HepG2 (cell line): ENCODE results near the gene THOC6. TPM values are rescaled to one million over a fixed set of nuclear protein-coding genes. Genes with fewer than 3 reads are reported as not detected.

Experiments used
- CEBPB ChIP-seq: IDR thresholded peaks from 2 replicates; pipeline ENCODE4 v1.6.1; 2011; ENCODE audit warnings: low read depth, low read length, improper control_type of control experiment, borderline replicate concordance
- ELF3 ChIP-seq: IDR thresholded peaks from 2 replicates; pipeline ENCODE4 v1.6.1; 2016; ENCODE audit warnings: missing genetic modification reagents, missing compliant biosample characterization
- ELK4 ChIP-seq: sonication (generic); formaldehyde crosslinking; IDR thresholded peaks from 2 replicates; pipeline ENCODE4 v1.9.0; 2021; ENCODE audit warnings: missing genetic modification reagents, borderline replicate concordance
- FOSL2 ChIP-seq: sonication (generic); formaldehyde crosslinking; IDR thresholded peaks from 2 replicates; pipeline ENCODE4 v1.4.0; 2020; ENCODE audit warnings: missing genetic modification reagents
- FOXK1 ChIP-seq: sonication (generic); formaldehyde crosslinking; IDR thresholded peaks from 2 replicates; pipeline ENCODE4 v1.4.0; 2020; ENCODE audit warnings: low read depth, missing genetic modification reagents, borderline replicate concordance
- GPBP1L1 ChIP-seq: sonication (generic); formaldehyde crosslinking; IDR thresholded peaks from 2 replicates; pipeline ENCODE4 v1.5.0; 2020; ENCODE audit warnings: mild to moderate bottlenecking, missing genetic modification reagents
- IKZF4 ChIP-seq: sonication (generic); formaldehyde crosslinking; IDR thresholded peaks from 2 replicates; pipeline ENCODE4 v1.5.1; 2020; ENCODE audit warnings: borderline replicate concordance, mild to moderate bottlenecking, low read depth, missing genetic modification reagents; ENCODE audit errors: not compliant biosample characterization
- NFE2 ChIP-seq: sonication (generic); formaldehyde crosslinking; IDR thresholded peaks from 2 replicates; pipeline ENCODE4 v1.4.0; 2020; ENCODE audit warnings: missing genetic modification reagents
- NR2C2 ChIP-seq: sonication (generic); formaldehyde crosslinking; IDR thresholded peaks from 2 replicates; pipeline ENCODE4 v1.4.0; 2020; ENCODE audit warnings: missing genetic modification reagents, mild to moderate bottlenecking, moderate library complexity, borderline replicate concordance
- POGZ ChIP-seq: sonication (generic); formaldehyde crosslinking; IDR thresholded peaks from 2 replicates; pipeline ENCODE4 v1.4.0; 2020; ENCODE audit warnings: mild to moderate bottlenecking, missing genetic modification reagents
- SKI ChIP-seq: fragments of 450-650 bp; IDR thresholded peaks from one replicate; pipeline ENCODE4 v1.6.1; 2018; ENCODE audit warnings: mild to moderate bottlenecking; ENCODE audit not compliant: partially characterized antibody
- SMARCC2 ChIP-seq: fragments of 450-650 bp; IDR thresholded peaks from 2 replicates; pipeline ENCODE4 v1.6.1; 2017; ENCODE audit warnings: antibody characterized with exemption, mild to moderate bottlenecking
- SMARCE1 ChIP-seq: fragments of 450-650 bp; IDR thresholded peaks from 2 replicates; pipeline ENCODE4 v1.6.1; 2017; ENCODE audit warnings: borderline replicate concordance
- TARDBP ChIP-seq: sonication (generic); formaldehyde crosslinking; IDR thresholded peaks from 2 replicates; pipeline ENCODE4 v1.8.0; 2022; ENCODE audit warnings: mild to moderate bottlenecking, missing genetic modification reagents
- THYN1 ChIP-seq: sonication (generic); formaldehyde crosslinking; IDR thresholded peaks from 2 replicates; pipeline ENCODE4 v1.8.1; 2023; ENCODE audit warnings: low read depth, mild to moderate bottlenecking, moderate library complexity, missing genetic modification reagents, borderline replicate concordance
- UBTF ChIP-seq: sonication (generic); formaldehyde crosslinking; IDR thresholded peaks from 2 replicates; pipeline ENCODE4 v1.4.0; 2020; ENCODE audit warnings: mild to moderate bottlenecking, missing genetic modification reagents
- ZBTB34 ChIP-seq: sonication (generic); formaldehyde crosslinking; IDR thresholded peaks from 2 replicates; pipeline ENCODE4 v1.8.0; 2022; ENCODE audit warnings: mild to moderate bottlenecking, missing genetic modification reagents
- ZBTB43 ChIP-seq: sonication (generic); formaldehyde crosslinking; conservative IDR thresholded peaks from 2 replicates; pipeline ENCODE4 v1.4.0; 2020; ENCODE audit warnings: missing genetic modification reagents
- ZMYM3 ChIP-seq: sonication (generic); formaldehyde crosslinking; IDR thresholded peaks from 2 replicates; pipeline ENCODE4 v1.5.1; 2020; ENCODE audit warnings: mild to moderate bottlenecking, missing genetic modification reagents
- ZNF251 ChIP-seq: sonication (generic); formaldehyde crosslinking; IDR thresholded peaks from 2 replicates; pipeline ENCODE4 v1.9.0; 2021; ENCODE audit warnings: mild to moderate bottlenecking, missing genetic modification reagents
- ZNF3 ChIP-seq: IDR thresholded peaks from 2 replicates; pipeline ENCODE4 v1.7.0; 2017; ENCODE audit warnings: inconsistent platforms
- ZNF567 ChIP-seq: sonication (generic); formaldehyde crosslinking; IDR thresholded peaks from 2 replicates; pipeline ENCODE4 v1.8.1; 2023; ENCODE audit warnings: mild to moderate bottlenecking, missing genetic modification reagents, borderline replicate concordance
- ZSCAN31 ChIP-seq: sonication (generic); formaldehyde crosslinking; IDR thresholded peaks from 2 replicates; pipeline ENCODE4 v1.5.0; 2020; ENCODE audit warnings: low read depth, mild to moderate bottlenecking, missing genetic modification reagents
- polyA plus RNA-seq, 8 experiments: library from polyadenylated mRNA; depleted of rRNA in 3 of 8; stranded (reverse) in 7 of 8; unstranded in 1 of 8; fragments of >200 nt; fragmentation: Illumina TruSeq in 4 of 8; extraction: Trizol in 4 of 8; gene quantifications; 2 replicates each; pipeline versions ENCODE4 v1.2.1 to v1.2.3, GENCODE V29; 2011 to 2016; ENCODE audit warnings: low read depth in 4 of 8, missing spikeins in 1 of 8, mixed read lengths in 1 of 8; ENCODE audit not compliant: insufficient read depth in 1 of 8
- total RNA-seq, 5 experiments: library from RNA; depleted of rRNA; stranded (reverse); fragments of >200 nt; fragmentation: Illumina TruSeq; extraction: Trizol; gene quantifications; 2 replicates each; pipeline ENCODE4 v1.2.3, GENCODE V29; 2016; ENCODE audit warnings: low read depth in 1 of 5

THOC6 gene
- total and polyA plus RNA-seq, 2 of the 13 experiments (the other 11 are each of a cell fraction or from before 2014, with no cell fraction given), result 32.1 to 37.0 TPM

DNA sequence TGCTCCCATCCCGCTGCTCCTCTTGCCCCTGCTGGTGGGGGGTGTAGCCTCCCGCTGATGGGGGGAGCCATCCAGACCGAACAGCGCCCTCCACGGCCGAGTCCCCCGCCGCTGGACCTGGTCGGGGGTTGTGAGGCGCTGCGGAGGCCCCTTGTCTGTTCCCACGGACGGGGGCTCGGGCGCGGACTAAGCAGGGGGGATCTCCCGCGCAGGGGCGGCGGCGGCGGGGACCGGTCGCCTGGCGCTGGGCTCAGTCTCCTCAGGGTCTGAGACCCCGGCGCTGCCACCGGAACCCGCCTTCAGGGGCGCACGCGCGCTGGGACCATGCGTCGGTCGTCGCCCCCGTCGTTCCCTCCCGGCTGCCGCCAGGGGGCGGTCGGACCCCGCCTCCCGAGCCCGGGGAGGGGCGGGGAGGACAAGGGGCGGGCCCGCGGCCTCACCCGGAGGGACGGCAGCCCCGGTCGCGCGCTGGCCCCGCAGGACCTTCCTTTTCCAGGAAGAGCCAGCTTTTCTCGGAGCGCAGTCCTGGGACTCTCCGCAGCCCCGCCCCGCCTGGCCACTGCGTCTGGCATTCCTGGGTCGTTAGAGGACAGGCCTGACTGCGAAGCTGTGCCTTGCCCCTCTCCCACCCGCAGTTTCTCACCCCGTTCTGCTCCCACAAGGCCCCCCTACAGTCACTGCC lies 35.3 kb downstream of the THOC6 start (continued):
- peak; percentile 85 for TF ChIP-seq UBTF
- TF ChIP-seq ZBTB43, result 0 out of 2 replicates have a peak, but pooled peaks have one; percentile 16
- TF ChIP-seq CEBPB, result no peak
- TF ChIP-seq ZSCAN31 (CRISPR knock-in tag), result peak; percentile 72
- TF ChIP-seq ELK4 (CRISPR knock-in tag), result no peak
- peak; percentile 72 for TF ChIP-seq IKZF4 (CRISPR knock-in tag)
- TF ChIP-seq ZBTB34 (CRISPR knock-in tag), result no peak
- peak; percentile 81 for TF ChIP-seq ELF3 (CRISPR knock-in tag)
- TF ChIP-seq NFE2, result no peak
- no peak for TF ChIP-seq SMARCE1
- TF ChIP-seq ZNF567 (CRISPR knock-in tag), result peak; percentile 81; the same call in 1 of the 2 replicates
- TF ChIP-seq ZMYM3 (CRISPR knock-in tag), result no peak
- TF ChIP-seq SKI, result peak; percentile 30
- no peak for TF ChIP-seq SMARCC2
- TF ChIP-seq TARDBP (CRISPR knock-in tag), result no peak
- TF ChIP-seq FOXK1 (CRISPR knock-in tag), result no peak
- TF ChIP-seq POGZ, result no peak; the same call in 1 of the 2 replicates
- TF ChIP-seq THYN1, result no peak
- TF ChIP-seq NR2C2 (CRISPR knock-in tag), result peak; percentile 44; the same call in 1 of the 2 replicates
- no peak for TF ChIP-seq ZNF251 (CRISPR knock-in tag)
- TF ChIP-seq GPBP1L1 (CRISPR knock-in tag), result no peak
- no peak for TF ChIP-seq ZNF3
- no peak for TF ChIP-seq FOSL2
